ENCODE measurements around the gene UROC1. TPM values are rescaled to one million over a fixed set of nuclear protein-coding genes. Genes with fewer than 3 reads are reported as not detected.
A peak's percentile ranks its signal among the peaks of the same experiment; 100 is the strongest.

Gene UROC1
- total and polyA plus RNA-seq, 2 of the 13 experiments (the other 11 are each of a cell fraction or from before 2014, with no cell fraction given), result 0.71 to 1.3 TPM

DNA sequence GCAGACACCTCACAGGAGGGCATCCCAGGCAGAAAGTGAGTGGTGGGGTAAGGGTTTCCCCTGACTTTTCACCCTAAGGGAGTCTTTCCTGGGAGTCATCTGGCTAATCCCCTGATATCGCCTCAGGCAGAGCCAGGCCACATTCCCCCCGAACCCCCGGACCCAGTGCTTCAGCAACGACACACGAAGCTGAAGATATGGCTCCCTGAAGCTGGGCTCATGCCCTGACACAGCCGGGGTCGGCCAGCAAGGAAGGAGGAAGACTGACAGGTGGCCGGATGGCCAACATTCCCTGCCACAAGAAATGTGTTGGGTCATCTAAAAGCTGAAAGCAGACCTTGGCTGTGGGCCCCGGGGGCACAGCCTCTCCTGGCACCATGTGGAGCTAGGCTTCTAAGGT, 20.7 kb upstream of the UROC1 start (continued):
- TF ChIP-seq, protein P1, sequence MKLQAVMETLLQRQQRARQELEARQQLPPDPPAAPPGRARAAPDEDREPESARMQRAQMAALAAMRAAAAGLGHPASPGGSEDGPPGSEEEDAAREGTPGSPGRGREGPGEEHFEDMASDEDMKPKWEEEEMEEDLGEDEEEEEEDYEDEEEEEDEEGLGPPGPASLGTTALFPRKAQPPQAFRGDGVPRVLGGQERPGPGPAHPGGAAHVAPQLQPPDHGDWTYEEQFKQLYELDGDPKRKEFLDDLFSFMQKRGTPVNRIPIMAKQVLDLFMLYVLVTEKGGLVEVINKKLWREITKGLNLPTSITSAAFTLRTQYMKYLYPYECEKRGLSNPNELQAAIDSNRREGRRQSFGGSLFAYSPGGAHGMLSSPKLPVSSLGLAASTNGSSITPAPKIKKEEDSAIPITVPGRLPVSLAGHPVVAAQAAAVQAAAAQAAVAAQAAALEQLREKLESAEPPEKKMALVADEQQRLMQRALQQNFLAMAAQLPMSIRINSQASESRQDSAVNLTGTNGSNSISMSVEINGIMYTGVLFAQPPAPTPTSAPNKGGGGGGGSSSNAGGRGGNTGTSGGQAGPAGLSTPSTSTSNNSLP (IDR thresholded peaks at IDR 0.05; ENCODE audit: low read depth, low read length), result no peak
- TF ChIP-seq, protein P2, sequence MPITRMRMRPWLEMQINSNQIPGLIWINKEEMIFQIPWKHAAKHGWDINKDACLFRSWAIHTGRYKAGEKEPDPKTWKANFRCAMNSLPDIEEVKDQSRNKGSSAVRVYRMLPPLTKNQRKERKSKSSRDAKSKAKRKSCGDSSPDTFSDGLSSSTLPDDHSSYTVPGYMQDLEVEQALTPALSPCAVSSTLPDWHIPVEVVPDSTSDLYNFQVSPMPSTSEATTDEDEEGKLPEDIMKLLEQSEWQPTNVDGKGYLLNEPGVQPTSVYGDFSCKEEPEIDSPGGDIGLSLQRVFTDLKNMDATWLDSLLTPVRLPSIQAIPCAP (CRISPR knock-in tag; IDR thresholded peaks at IDR 0.05; ENCODE audit: low read depth), result no peak
- no peak for TF ChIP-seq PRPF4 (IDR thresholded peaks at IDR 0.05; ENCODE audit: low read depth, low read length, poor library complexity, severe bottlenecking)
- TF ChIP-seq ZNF101 (CRISPR knock-in tag; IDR thresholded peaks at IDR 0.05; ENCODE audit: borderline replicate concordance, low read depth), result no peak
- TF ChIP-seq, protein P3, sequence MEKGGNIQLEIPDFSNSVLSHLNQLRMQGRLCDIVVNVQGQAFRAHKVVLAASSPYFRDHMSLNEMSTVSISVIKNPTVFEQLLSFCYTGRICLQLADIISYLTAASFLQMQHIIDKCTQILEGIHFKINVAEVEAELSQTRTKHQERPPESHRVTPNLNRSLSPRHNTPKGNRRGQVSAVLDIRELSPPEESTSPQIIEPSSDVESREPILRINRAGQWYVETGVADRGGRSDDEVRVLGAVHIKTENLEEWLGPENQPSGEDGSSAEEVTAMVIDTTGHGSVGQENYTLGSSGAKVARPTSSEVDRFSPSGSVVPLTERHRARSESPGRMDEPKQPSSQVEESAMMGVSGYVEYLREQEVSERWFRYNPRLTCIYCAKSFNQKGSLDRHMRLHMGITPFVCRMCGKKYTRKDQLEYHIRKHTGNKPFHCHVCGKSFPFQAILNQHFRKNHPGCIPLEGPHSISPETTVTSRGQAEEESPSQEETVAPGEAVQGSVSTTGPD (CRISPR knock-in tag; IDR thresholded peaks at IDR 0.05), result no peak

DNA sequence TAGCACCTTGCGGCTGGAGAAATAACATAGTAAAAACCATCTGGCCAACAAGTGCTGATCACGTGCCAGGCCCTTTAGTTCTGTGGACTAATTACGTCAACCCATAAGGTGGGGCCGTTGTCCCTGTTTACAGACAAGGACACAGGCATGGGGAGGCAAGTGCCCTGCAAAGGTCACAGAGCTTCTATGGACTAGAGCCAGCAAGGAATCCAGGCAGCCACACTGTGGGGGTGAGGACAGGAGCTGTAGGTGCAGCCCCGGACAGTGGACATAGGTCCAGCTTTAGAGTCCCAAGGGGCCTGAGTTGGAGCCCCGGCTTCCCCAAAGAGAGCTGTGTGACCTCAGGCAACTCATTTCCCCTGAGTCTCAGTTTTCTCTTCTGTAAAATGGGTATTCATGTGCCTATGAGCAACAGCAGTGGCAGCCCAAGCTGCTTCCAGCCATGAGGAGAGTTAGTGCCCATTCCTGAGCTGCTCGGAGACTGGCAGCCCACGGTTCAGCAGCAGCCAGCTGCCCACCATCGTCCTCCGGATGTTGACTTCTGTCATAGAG, 20.2 kb upstream of the UROC1 start:
- no peak overlapping the region for H3K4me3 ChIP-seq (replicated peaks in 1 of 3; ENCODE audit: insufficient read depth in 1 of 3, low read depth in 2 of 3, low read length in 3 of 3)
- ATAC-seq (peak; percentile 12; the same call in 2 of the 3 replicates), DNase-seq (ENCODE audit: low spot score) (no peak), FAIRE-seq (no peak)
- H4K20me1 ChIP-seq (ENCODE audit: insufficient read depth, low read length), result no peaks in the 10 kb centered on the region; the same call in 1 of the 2 replicates
- 97% methylated on average over 6 of the region's 10 CpGs for WGBS (ENCODE audit: low lambda C conversion rate)
- H3K36me3 ChIP-seq (replicated peaks in 1 of 2; ENCODE audit: control insufficient read depth in 1 of 2, insufficient read depth in 2 of 2, low read length in 2 of 2), result peaks cover 12 to 30% of the 10 kb centered on the region in 2 experiments
- POLR2A ChIA-PET, result interaction anchor here (1.2 kb wide), 1 partner anchor 9 kb away, joined by 5 read pairs; no protein-coding TSS in a partner anchor
- peaks cover 6% of the 10 kb centered on the region for H3K79me2 ChIP-seq (ENCODE audit: insufficient read depth, low read length)
- H2AFZ ChIP-seq (ENCODE audit: low read length), result no peak overlapping the region
- no peak overlapping the region for H3K4me2 ChIP-seq (ENCODE audit: low read depth, low read length)
- no TSS peak for BruUV-seq (replicated peaks)
- intact Hi-C loops (cut with micrococcal nuclease; ENCODE audit: unreplicated experiment) (no loop called here), in situ Hi-C loops (cut with HindIII; ENCODE audit: extremely low pct_ligation_motif_present, low pct_unique_long_range_greater_than_20kb) (no loop called here)
- no peaks in the 10 kb centered on the region for H3K27me3 ChIP-seq (ENCODE audit: control insufficient read depth in 1 of 2, insufficient read depth in 2 of 2, low read length in 2 of 2)
- H3K4me1 ChIP-seq (ENCODE audit: insufficient read depth, low read length), result no peaks in the 10 kb centered on the region
- no peak overlapping the region for H3K27ac ChIP-seq (ENCODE audit: extremely low read length, insufficient read depth, low read length)
- H3K9me3 ChIP-seq (ENCODE audit: low read length), result no peaks in the 10 kb centered on the region
- H3K9ac ChIP-seq (ENCODE audit: insufficient read depth, low read depth, low read length), result no peak overlapping the region
- no peak for TF ChIP-seq MTA1 (CRISPR knock-in tag; IDR thresholded peaks at IDR 0.05; ENCODE audit: borderline replicate concordance)
- TF ChIP-seq, protein P4, sequence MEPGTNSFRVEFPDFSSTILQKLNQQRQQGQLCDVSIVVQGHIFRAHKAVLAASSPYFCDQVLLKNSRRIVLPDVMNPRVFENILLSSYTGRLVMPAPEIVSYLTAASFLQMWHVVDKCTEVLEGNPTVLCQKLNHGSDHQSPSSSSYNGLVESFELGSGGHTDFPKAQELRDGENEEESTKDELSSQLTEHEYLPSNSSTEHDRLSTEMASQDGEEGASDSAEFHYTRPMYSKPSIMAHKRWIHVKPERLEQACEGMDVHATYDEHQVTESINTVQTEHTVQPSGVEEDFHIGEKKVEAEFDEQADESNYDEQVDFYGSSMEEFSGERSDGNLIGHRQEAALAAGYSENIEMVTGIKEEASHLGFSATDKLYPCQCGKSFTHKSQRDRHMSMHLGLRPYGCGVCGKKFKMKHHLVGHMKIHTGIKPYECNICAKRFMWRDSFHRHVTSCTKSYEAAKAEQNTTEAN (CRISPR knock-in tag; conservative IDR thresholded peaks at IDR 0.05), result no peak
- peak; percentile 89 for TF ChIP-seq ZNF629 (CRISPR knock-in tag; conservative IDR thresholded peaks at IDR 0.05)
- CTCF ChIA-PET (ENCODE audit: low intra/inter-chr PET ratio, low total read pairs), result no interaction called here
